ENCODE data around the gene PIP4K2A. TPM values are rescaled to one million over a fixed set of nuclear protein-coding genes. Genes with fewer than 3 reads are reported as not detected.

Gene PIP4K2A
- total and polyA plus RNA-seq, 2 of the 8 experiments (the other 6 are each of a cell fraction or from before 2014, with no cell fraction given) = 19.0 to 60.9 TPM

GRCh38 chr10:22537810-22538209 lies 176.6 kb downstream of the PIP4K2A start:
- Histone ChIP-seq H4K8ac (ENCODE audit: extremely low read depth, insufficient read depth, low read length) (no peak overlapping the region), H3K23me2 (ENCODE audit: low read depth, low read length) (no peaks in the 10 kb centered on the region), H3K4me2 (ENCODE audit: insufficient read depth in 1 of 2, low read depth in 2 of 2, low read length in 2 of 2) (no peak overlapping the region), H3K18ac (ENCODE audit: extremely low read depth, low read length) (no peak overlapping the region), H2BK120ac (replicated peaks; ENCODE audit: low read depth, low read length) (no peak overlapping the region), H3K56ac (replicated peaks; ENCODE audit: insufficient read length, low read depth, low read length) (no peak overlapping the region), H2BK20ac (ENCODE audit: low read length) (no peak overlapping the region), H2AFZ (ENCODE audit: low read length) (no peak overlapping the region), H3K36me3 (ENCODE audit: control insufficient read depth in 2 of 4, insufficient read depth in 4 of 4, low read length in 3 of 4) (peaks cover 4 to 35% (median 21%) of the 10 kb centered on the region in 4 experiments; a peak in 6 of 8 replicates), H4K5ac (ENCODE audit: insufficient read length, low read depth, low read length) (no peak overlapping the region), H3K9me3 (ENCODE audit: insufficient read depth in 2 of 2, low read depth in 1 of 2, low read length in 1 of 2) (no peaks in the 10 kb centered on the region), H2BK12ac (ENCODE audit: low read depth, low read length) (no peak overlapping the region), H2BK5ac (ENCODE audit: low read depth, low read length) (no peak overlapping the region), H3K14ac (ENCODE audit: insufficient read length) (no peak overlapping the region), H2AK5ac (ENCODE audit: low read depth, low read length) (no peak overlapping the region), H4K91ac (replicated peaks; ENCODE audit: insufficient read length, low read length) (no peak overlapping the region), H3K27ac (ENCODE audit: low read depth, low read length) (no peak overlapping the region), H3K9ac (replicated peaks in 1 of 4; ENCODE audit: extremely low read depth in 1 of 4, low read depth in 3 of 4, low read length in 3 of 4) (no peak overlapping the region), H2BK15ac (ENCODE audit: low read length) (no peak overlapping the region), H3K4me1 (replicated peaks in 1 of 4; ENCODE audit: control insufficient read depth in 3 of 4, insufficient read depth in 4 of 4, low read length in 3 of 4) (no peaks in the 10 kb centered on the region), H3K79me2 (ENCODE audit: control insufficient read depth in 1 of 2, insufficient read depth in 2 of 2, low read length in 2 of 2) (no peaks in the 10 kb centered on the region), H3K4me3 (ENCODE audit: extremely low read depth in 1 of 4, insufficient read depth in 2 of 4, low read depth in 3 of 4, low read length in 4 of 4) (no peak overlapping the region), H3K79me1 (ENCODE audit: low read depth, low read length) (no peaks in the 10 kb centered on the region), H3K4ac (replicated peaks; ENCODE audit: insufficient read length, low read depth, low read length) (no peak overlapping the region), H4K20me1 (replicated peaks in 1 of 2; ENCODE audit: control insufficient read depth in 1 of 2, insufficient read depth in 2 of 2, low read length in 2 of 2) (no peaks in the 10 kb centered on the region), H3K27me3 (replicated peaks in 1 of 4; ENCODE audit: control insufficient read depth in 3 of 4, extremely low read depth in 1 of 4, insufficient read depth in 3 of 4, low read length in 3 of 4) (no peaks in the 10 kb centered on the region), H3K23ac (ENCODE audit: insufficient read length) (no peak overlapping the region)
- ChIA-PET POLR2A (ENCODE audit: partially characterized antibody) (no interaction called here), CTCF (ENCODE audit: partially characterized antibody) (interaction anchor here (2.0 to 3.0 kb wide), 2 partner anchors 13 to 451 kb away, joined by 9 read pairs; no protein-coding TSS in a partner anchor)
- no peak for DNase-seq (ENCODE audit: low read depth in 1 of 2, low spot score in 2 of 2)
- 94% methylated on average over 6 of the region's 6 CpGs; no CpG with 5 or more reads in 1 of the 2 experiments for WGBS, 2 experiments (ENCODE audit: extremely low coverage in 1 of 2, insufficient coverage in 1 of 2, insufficient read length in 1 of 2, insufficient replicate concordance in 2 of 2, low coverage in 1 of 2, low lambda C conversion rate in 2 of 2, missing lambda C conversion rate in 1 of 2)
- TF ChIP-seq TEAD4 (IDR thresholded peaks at IDR 0.05; ENCODE audit: low read depth, low read length) = no peak
- TF ChIP-seq USF2 (IDR thresholded peaks at IDR 0.05; ENCODE audit: low read length) = no peak
- TF ChIP-seq, protein P1, sequence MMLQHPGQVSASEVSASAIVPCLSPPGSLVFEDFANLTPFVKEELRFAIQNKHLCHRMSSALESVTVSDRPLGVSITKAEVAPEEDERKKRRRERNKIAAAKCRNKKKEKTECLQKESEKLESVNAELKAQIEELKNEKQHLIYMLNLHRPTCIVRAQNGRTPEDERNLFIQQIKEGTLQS (IDR thresholded peaks at IDR 0.05; ENCODE audit: insufficient read depth, low read depth, low read length) = no peak
- no peak for TF ChIP-seq RXRA (IDR thresholded peaks at IDR 0.05; ENCODE audit: insufficient read depth, low read depth, low read length)
- no peak for TF ChIP-seq FOSL1 (IDR thresholded peaks at IDR 0.05; ENCODE audit: insufficient read depth, low read depth, low read length)
- TF ChIP-seq BCL11A (IDR thresholded peaks at IDR 0.05; ENCODE audit: low read depth in 2 of 2, low read length in 2 of 2) = no peak
- no peak for FAIRE-seq

Data from H1 (cell line).